ENCODE results near the gene C2CD3. TPM values are rescaled to one million over a fixed set of nuclear protein-coding genes. Genes with fewer than 3 reads are reported as not detected.

C2CD3 gene
- total RNA-seq, 1 donor from 2014 or later, result 40.9 TPM

- no peak for DNase-seq (ENCODE audit: low spot score, unreplicated experiment)
- peaks cover 18% of the 10 kb centered on the region for H3K36me3 Mint-ChIP-seq (ENCODE audit: insufficient read depth)
Observed at GRCh38 chr11:73977856-73978519, 192.8 kb downstream of the C2CD3 start.

GRCh38 chr11:73976451-73977151, 194.2 kb downstream of the C2CD3 start:
- no peaks in the 10 kb centered on the region for H3K27me3 Mint-ChIP-seq
- H3K36me3 Mint-ChIP-seq (ENCODE audit: insufficient read depth), result peaks cover 18% of the 10 kb centered on the region
- no peak overlapping the region for H3K27ac Mint-ChIP-seq
- no peak for DNase-seq (ENCODE audit: low spot score, unreplicated experiment)
- no peak for TF ChIP-seq CTCF (IDR thresholded peaks at IDR 0.05; ENCODE audit: unreplicated experiment)
- H3K4me1 Mint-ChIP-seq (ENCODE audit: low read depth), result peaks cover 19% of the 10 kb centered on the region
- no peak overlapping the region for H3K4me3 Mint-ChIP-seq (ENCODE audit: low read depth)
- no peaks in the 10 kb centered on the region for H3K9me3 Mint-ChIP-seq (ENCODE audit: low read depth)

More at GRCh38 chr11:73977856-73978519, 192.8 kb downstream of the C2CD3 start:
- no peak for TF ChIP-seq CTCF (IDR thresholded peaks at IDR 0.05; ENCODE audit: unreplicated experiment)
- Mint-ChIP-seq H3K27me3 (no peaks in the 10 kb centered on the region), H3K4me1 (ENCODE audit: low read depth) (peaks cover 24% of the 10 kb centered on the region), H3K27ac (no peak overlapping the region), H3K9me3 (ENCODE audit: low read depth) (no peaks in the 10 kb centered on the region), H3K4me3 (ENCODE audit: low read depth) (no peak overlapping the region)

- H3K9me3 Mint-ChIP-seq (ENCODE audit: low read depth), result no peaks in the 10 kb centered on the region
- H3K36me3 Mint-ChIP-seq (ENCODE audit: insufficient read depth), result peaks cover 18% of the 10 kb centered on the region
- DNase-seq (ENCODE audit: low spot score, unreplicated experiment), result no peak
- no peak overlapping the region for H3K27ac Mint-ChIP-seq
- H3K27me3 Mint-ChIP-seq, result no peaks in the 10 kb centered on the region
- TF ChIP-seq CTCF (IDR thresholded peaks at IDR 0.05; ENCODE audit: unreplicated experiment), result no peak
- no peak overlapping the region for H3K4me3 Mint-ChIP-seq (ENCODE audit: low read depth)
- H3K4me1 Mint-ChIP-seq (ENCODE audit: low read depth), result peaks cover 9% of the 10 kb centered on the region
Observed at GRCh38 chr11:73975479-73975757, 195.4 kb downstream of the C2CD3 start.

GRCh38 chr11:73974604-73975478, 196.0 kb downstream of the C2CD3 start:
- H3K4me3 Mint-ChIP-seq (ENCODE audit: low read depth), result no peak overlapping the region
- no peak overlapping the region for H3K27ac Mint-ChIP-seq
- H3K4me1 Mint-ChIP-seq (ENCODE audit: low read depth), result peaks cover 3% of the 10 kb centered on the region
- no peak for DNase-seq (ENCODE audit: low spot score, unreplicated experiment)
- no peaks in the 10 kb centered on the region for H3K9me3 Mint-ChIP-seq (ENCODE audit: low read depth)
- H3K27me3 Mint-ChIP-seq, result no peaks in the 10 kb centered on the region
- H3K36me3 Mint-ChIP-seq (ENCODE audit: insufficient read depth), result peaks cover 17% of the 10 kb centered on the region
- no peak for TF ChIP-seq CTCF (IDR thresholded peaks at IDR 0.05; ENCODE audit: unreplicated experiment)
